SK-N-SH (cell line): ENCODE measurements around the gene CTNND1. TPM values are rescaled to one million over a fixed set of nuclear protein-coding genes. Genes with fewer than 3 reads are reported as not detected.
A peak's percentile ranks its signal among the peaks of the same experiment; 100 is the strongest.

ENCODE experiments used
- CTCF ChIA-PET: fragments of 300-600, 350-600 bp; formaldehyde crosslinking; extraction: SDS; loops from one replicate; lab custom pipeline; 2021; lab: Yijun Ruan, JAX
- POLR2A ChIA-PET: fragments of 350-600 bp; sonication (Branson Sonifier 250); formaldehyde crosslinking; extraction: SDS; loops from one replicate; lab custom pipeline; 2020; ENCODE audit warnings: antibody characterized with exemption, inconsistent platforms; lab: Yijun Ruan, JAX
- DNase-seq: peaks from one replicate; pipeline ENCODE4 v3.0.0; 2012
- H2AFZ ChIP-seq: fragments of 200-600 bp; sonication (generic); 2 replicates; pipeline ENCODE4 v1.8.1; 2016; ENCODE audit warnings: antibody characterized with exemption, mild to moderate bottlenecking, low read depth
- H3F3A ChIP-seq: fragments of 200-600 bp; sonication (generic); replicated peaks from 2 replicates; pipeline ENCODE3; 2016; ENCODE audit warnings: antibody characterized with exemption, mild to moderate bottlenecking; ENCODE audit not compliant: insufficient read depth
- H3K27ac ChIP-seq, 2 experiments: fragments of 200-500 bp in 1 of 2; fragments of 200-600 bp in 1 of 2; sonication (Bioruptor generic) in 1 of 2; sonication (generic), shearing (Covaris generic) in 1 of 2; 2 replicates each; pipeline versions ENCODE4 v1.5.1 to v1.6.1; 2014 to 2016; ENCODE audit warnings: low read depth in 2 of 2, inconsistent platforms in 1 of 2, low read length in 1 of 2, mild to moderate bottlenecking in 1 of 2, mixed read lengths in 1 of 2
- H3K27me3 ChIP-seq: fragments of 200-600 bp; sonication (generic), shearing (Covaris generic); 2 replicates; pipeline ENCODE4 v1.6.1; 2016; ENCODE audit warnings: mixed run types; ENCODE audit not compliant: insufficient read depth
- H3K36me3 ChIP-seq, 2 experiments: fragments of 200-500 bp in 1 of 2; fragments of 200-600 bp in 1 of 2; sonication (Bioruptor generic) in 1 of 2; sonication (generic) in 1 of 2; replicated peaks in 1 of 2; 2 replicates each; pipeline versions ENCODE3 to v1.5.1; 2014 to 2016; ENCODE audit warnings: low read length in 1 of 2, mild to moderate bottlenecking in 1 of 2; ENCODE audit not compliant: insufficient read depth in 2 of 2, control insufficient read depth in 1 of 2
- H3K4me1 ChIP-seq, 2 experiments: fragments of 200-500 bp in 1 of 2; fragments of 200-600 bp in 1 of 2; sonication (Bioruptor generic) in 1 of 2; sonication (generic), shearing (Covaris generic) in 1 of 2; 2 replicates each; pipeline versions ENCODE4 v1.5.1 to v1.6.1; 2014 to 2016; ENCODE audit warnings: low read depth in 1 of 2, low read length in 1 of 2, mixed run types in 1 of 2; ENCODE audit not compliant: insufficient read depth in 2 of 2, control insufficient read depth in 1 of 2
- H3K4me2 ChIP-seq: fragments of 200-600 bp; sonication (generic), shearing (Covaris generic); 2 replicates; pipeline ENCODE4 v1.6.1; 2017; ENCODE audit warnings: mixed run types
- H3K4me3 ChIP-seq, 2 experiments: fragments of 200-500 bp in 1 of 2; fragments of 200-600 bp in 1 of 2; sonication (Bioruptor generic) in 1 of 2; sonication (generic), shearing (Covaris generic) in 1 of 2; 2 replicates each; pipeline versions ENCODE4 v1.5.1 to v1.8.1; 2014 to 2016; ENCODE audit warnings: low read depth in 2 of 2, inconsistent platforms in 1 of 2, low read length in 1 of 2, mild to moderate bottlenecking in 1 of 2, mixed read lengths in 1 of 2, moderate library complexity in 1 of 2
- H3K79me2 ChIP-seq: fragments of 200-600 bp; sonication (generic); 2 replicates; pipeline ENCODE4 v1.8.1; 2017; ENCODE audit warnings: mild to moderate bottlenecking; ENCODE audit not compliant: insufficient read depth
- H3K9ac ChIP-seq: fragments of 200-600 bp; sonication (generic); 2 replicates; pipeline ENCODE4 v1.6.1; 2017; ENCODE audit warnings: mixed run types
- H3K9me2 ChIP-seq: fragments of 200-600 bp; sonication (generic); 2 replicates; pipeline ENCODE4 v1.6.1; 2017; ENCODE audit warnings: mixed run types
- H3K9me3 ChIP-seq: fragments of 200-600 bp; sonication (generic); 2 replicates; pipeline ENCODE4 v1.6.1; 2017; ENCODE audit warnings: mixed run types, mild to moderate bottlenecking, moderate library complexity
- H4K20me1 ChIP-seq: fragments of 200-600 bp; sonication (generic); 2 replicates; pipeline ENCODE4 v1.6.1; 2017; ENCODE audit warnings: mild to moderate bottlenecking, mixed run types; ENCODE audit not compliant: insufficient read depth
- FOXJ3 ChIP-seq: sonication (generic); formaldehyde crosslinking; IDR thresholded peaks from 2 replicates; pipeline ENCODE4 v1.5.1; 2020; ENCODE audit warnings: mild to moderate bottlenecking, missing genetic modification reagents
- GATA2 ChIP-seq: sonication (generic); formaldehyde crosslinking; IDR thresholded peaks from 2 replicates; pipeline ENCODE4 v1.5.0; 2020; ENCODE audit warnings: mild to moderate bottlenecking, missing genetic modification reagents
- MEF2A ChIP-seq: IDR thresholded peaks from 2 replicates; pipeline ENCODE4 v1.4.0; 2012; ENCODE audit warnings: low read depth, borderline replicate concordance
- NFIC ChIP-seq: IDR thresholded peaks from 2 replicates; pipeline ENCODE4 v1.4.0; 2012; ENCODE audit warnings: borderline replicate concordance
- PBX3 ChIP-seq: IDR thresholded peaks from 2 replicates; pipeline ENCODE4; 2012
- POLR2AphosphoS5 ChIP-seq: IDR thresholded peaks from 2 replicates; pipeline ENCODE4 v1.6.1; 2012; ENCODE audit warnings: low read depth, low read length
- RAD21 ChIP-seq: IDR thresholded peaks from 2 replicates; pipeline ENCODE4 v1.6.1; 2012; ENCODE audit warnings: mild to moderate bottlenecking, low read length
- SIN3A ChIP-seq: IDR thresholded peaks from 2 replicates; pipeline ENCODE4 v1.6.1; 2012; ENCODE audit warnings: low read depth, mild to moderate bottlenecking, low read length, moderate library complexity, borderline replicate concordance
- SMC3 ChIP-seq: IDR thresholded peaks from 2 replicates; pipeline ENCODE4 v1.6.1; 2012; ENCODE audit warnings: low read depth, low read length, improper control_type of control experiment
- TEAD4 ChIP-seq: IDR thresholded peaks from 2 replicates; pipeline ENCODE4 v1.4.0; 2012; ENCODE audit warnings: mild to moderate bottlenecking, borderline replicate concordance; ENCODE audit not compliant: insufficient read depth
- USF2 ChIP-seq: fragments of 150-350 bp; IDR thresholded peaks from 2 replicates; pipeline ENCODE4 v1.6.1; 2017; ENCODE audit warnings: antibody characterized with exemption, low read length, low read depth, borderline replicate concordance
- WGBS: methylation state at CpG from one replicate; pipeline ENCODE4 v1.1.6; 2017; ENCODE audit warnings: low lambda C conversion rate; 5-methylcytosine and 5-hydroxymethylcytosine counted together
- polyA plus RNA-seq, 3 experiments: library from polyadenylated mRNA; depleted of rRNA; stranded (reverse); fragments of >200 nt; gene quantifications; 2 replicates each; pipeline ENCODE4 v1.2.3, GENCODE V29; 2012
- TF ChIP-seq, protein P1 (sequence below): fragments of 200-600 bp; sonication (generic); IDR thresholded peaks from 2 replicates; pipeline ENCODE4 v1.6.1; 2017; ENCODE audit warnings: antibody characterized with exemption, mild to moderate bottlenecking, moderate library complexity

The CTNND1 gene
- polyA plus RNA-seq, 1 of the 3 experiments (the other 2 are of a cell fraction), result 39.4 TPM

GRCh38 chr11:57751176-57751575 is 10.4 kb upstream of the CTNND1 start (continued):
- no peak for TF ChIP-seq FOXJ3
- no peak for TF ChIP-seq PBX3
- TF ChIP-seq USF2, result no peak
- no peak for TF ChIP-seq SIN3A
- no peak for TF ChIP-seq NFIC
- TF ChIP-seq MEF2A, result no peak
- no peak for TF ChIP-seq GATA2

GRCh38 chr11:57751676-57752253 is 9.8 kb upstream of the CTNND1 start, which contains the start of gene BTBD18:
Gene BTBD18, minus strand, starts transcription at chr11:57751819. Its CDS starts 631 bp downstream, at chr11:57751188.
- Histone ChIP-seq H3K27ac (no peak within 1 kb of the TSS), H3F3A (peaks cover 11% of the 10 kb centered on the region), H3K27me3 (no peaks in the 10 kb centered on the region), H3K36me3 (peaks cover 0 to 7% of the 10 kb centered on the region in 2 experiments), H3K4me1 (no peaks in the 10 kb centered on the region), H3K9me2 (no peaks in the 10 kb centered on the region), H3K9ac (no peak within 1 kb of the TSS), H3K4me3 (no peak within 1 kb of the TSS; a peak in 1 of 4 replicates), H2AFZ (no peak within 1 kb of the TSS), H3K79me2 (no peaks in the 10 kb centered on the region), H4K20me1 (no peaks in the 10 kb centered on the region), H3K4me2 (no peak within 1 kb of the TSS), H3K9me3 (no peaks in the 10 kb centered on the region)
- POLR2A ChIA-PET, result interaction anchor here (1.1 to 2.2 kb wide), 3 partner anchors 9 to 49 kb away, joined by 5 to 12 read pairs (median 6); partner anchors contain the start of genes CTNND1 and SELENOH
- peak; percentile 66 for TF ChIP-seq SMC3
- TF ChIP-seq, protein P1, sequence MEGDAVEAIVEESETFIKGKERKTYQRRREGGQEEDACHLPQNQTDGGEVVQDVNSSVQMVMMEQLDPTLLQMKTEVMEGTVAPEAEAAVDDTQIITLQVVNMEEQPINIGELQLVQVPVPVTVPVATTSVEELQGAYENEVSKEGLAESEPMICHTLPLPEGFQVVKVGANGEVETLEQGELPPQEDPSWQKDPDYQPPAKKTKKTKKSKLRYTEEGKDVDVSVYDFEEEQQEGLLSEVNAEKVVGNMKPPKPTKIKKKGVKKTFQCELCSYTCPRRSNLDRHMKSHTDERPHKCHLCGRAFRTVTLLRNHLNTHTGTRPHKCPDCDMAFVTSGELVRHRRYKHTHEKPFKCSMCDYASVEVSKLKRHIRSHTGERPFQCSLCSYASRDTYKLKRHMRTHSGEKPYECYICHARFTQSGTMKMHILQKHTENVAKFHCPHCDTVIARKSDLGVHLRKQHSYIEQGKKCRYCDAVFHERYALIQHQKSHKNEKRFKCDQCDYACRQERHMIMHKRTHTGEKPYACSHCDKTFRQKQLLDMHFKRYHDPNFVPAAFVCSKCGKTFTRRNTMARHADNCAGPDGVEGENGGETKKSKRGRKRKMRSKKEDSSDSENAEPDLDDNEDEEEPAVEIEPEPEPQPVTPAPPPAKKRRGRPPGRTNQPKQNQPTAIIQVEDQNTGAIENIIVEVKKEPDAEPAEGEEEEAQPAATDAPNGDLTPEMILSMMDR, result peak; percentile 54
- peak; percentile 60 for TF ChIP-seq RAD21
- TF ChIP-seq TEAD4, result no peak
- TF ChIP-seq POLR2AphosphoS5, result no peak
- CTCF ChIA-PET, result interaction anchor here (0.5 to 13.2 kb wide), 14 partner anchors 9 to 762 kb away, joined by 3 to 142 read pairs (median 4); partner anchors contain the start of gene CTNND1
- DNase-seq, result peak; percentile 67
- WGBS, result 72% methylated on average over 10 of the region's 10 CpGs
